ENCODE data around the gene CYP4F2. TPM values are rescaled to one million over a fixed set of nuclear protein-coding genes. Genes with fewer than 3 reads are reported as not detected.

The CYP4F2 gene
- total and polyA plus RNA-seq, 2 of the 8 experiments (the other 6 are each of a cell fraction or from before 2014, with no cell fraction given): not detected

- no peak overlapping the region for H2BK12ac ChIP-seq (ENCODE audit: low read depth, low read length)
- 84% methylated on average over 9 of the region's 9 CpGs; no CpG with 5 or more reads in 1 of the 2 experiments for WGBS, 2 experiments (ENCODE audit: extremely low coverage in 1 of 2, insufficient coverage in 1 of 2, insufficient read length in 1 of 2, insufficient replicate concordance in 2 of 2, low coverage in 1 of 2, low lambda C conversion rate in 2 of 2, missing lambda C conversion rate in 1 of 2)
- H4K91ac ChIP-seq (replicated peaks; ENCODE audit: insufficient read length, low read length): no peak overlapping the region
- no peak overlapping the region for H2BK20ac ChIP-seq (ENCODE audit: low read length)
- H2BK120ac ChIP-seq (replicated peaks; ENCODE audit: low read depth, low read length): no peak overlapping the region
- no peak for FAIRE-seq
- peaks cover 59 to 81% of the 10 kb centered on the region in 2 experiments for H3K9me3 ChIP-seq (ENCODE audit: insufficient read depth in 2 of 2, low read depth in 1 of 2, low read length in 1 of 2)
- H3K9ac ChIP-seq (replicated peaks in 1 of 4; ENCODE audit: extremely low read depth in 1 of 4, low read depth in 3 of 4, low read length in 3 of 4): no peak overlapping the region
- H4K8ac ChIP-seq (ENCODE audit: extremely low read depth, insufficient read depth, low read length): no peak overlapping the region
- no peak overlapping the region for H3K18ac ChIP-seq (ENCODE audit: extremely low read depth, low read length)
- H3K79me1 ChIP-seq (ENCODE audit: low read depth, low read length): no peaks in the 10 kb centered on the region
- no peak overlapping the region for H4K5ac ChIP-seq (ENCODE audit: insufficient read length, low read depth, low read length)
- POLR2A ChIA-PET (ENCODE audit: partially characterized antibody): no interaction called here
- no peaks in the 10 kb centered on the region for H3K79me2 ChIP-seq (ENCODE audit: control insufficient read depth in 1 of 2, insufficient read depth in 2 of 2, low read length in 2 of 2)
- H3K14ac ChIP-seq (ENCODE audit: insufficient read length): no peak overlapping the region
- H3K36me3 ChIP-seq (ENCODE audit: control insufficient read depth in 2 of 4, insufficient read depth in 4 of 4, low read length in 3 of 4): 0 out of 8 replicates have a peak, but pooled peaks cover 0 to 4% (median 0%) of the 10 kb centered on the region in 4 experiments
- H3K23ac ChIP-seq (ENCODE audit: insufficient read length): no peak overlapping the region
- no peak overlapping the region for H3K4me2 ChIP-seq (ENCODE audit: insufficient read depth in 1 of 2, low read depth in 2 of 2, low read length in 2 of 2)
- H3K56ac ChIP-seq (replicated peaks; ENCODE audit: insufficient read length, low read depth, low read length): no peak overlapping the region
- H3K4me3 ChIP-seq (ENCODE audit: extremely low read depth in 1 of 4, insufficient read depth in 2 of 4, low read depth in 3 of 4, low read length in 4 of 4): no peak overlapping the region
- H2BK5ac ChIP-seq (ENCODE audit: low read depth, low read length): no peak overlapping the region
- no peak overlapping the region for H2BK15ac ChIP-seq (ENCODE audit: low read length)
- H3K4ac ChIP-seq (replicated peaks; ENCODE audit: insufficient read length, low read depth, low read length): no peak overlapping the region
- TF ChIP-seq YY1 (IDR thresholded peaks at IDR 0.05; ENCODE audit: low read depth, low read length): no peak
- TF ChIP-seq CBX5 (IDR thresholded peaks at IDR 0.05; ENCODE audit: low read depth, low read length): no peak
- no peak for TF ChIP-seq NANOG (IDR thresholded peaks at IDR 0.05; ENCODE audit: insufficient read depth, low read depth, low read length, poor library complexity, severe bottlenecking)
- H3K4me1 ChIP-seq (replicated peaks in 1 of 4; ENCODE audit: control insufficient read depth in 3 of 4, insufficient read depth in 4 of 4, low read length in 3 of 4): no peaks in the 10 kb centered on the region
- H3K27me3 ChIP-seq (replicated peaks in 1 of 4; ENCODE audit: control insufficient read depth in 3 of 4, extremely low read depth in 1 of 4, insufficient read depth in 3 of 4, low read length in 3 of 4): no peaks in the 10 kb centered on the region
- no peaks in the 10 kb centered on the region for H4K20me1 ChIP-seq (replicated peaks in 1 of 2; ENCODE audit: control insufficient read depth in 1 of 2, insufficient read depth in 2 of 2, low read length in 2 of 2)
- no peak overlapping the region for H2AFZ ChIP-seq (ENCODE audit: low read length)
- H2AK5ac ChIP-seq (ENCODE audit: low read depth, low read length): no peak overlapping the region
- H3K23me2 ChIP-seq (ENCODE audit: low read depth, low read length): no peaks in the 10 kb centered on the region
- CTCF ChIA-PET (ENCODE audit: partially characterized antibody): no interaction called here
- H3K27ac ChIP-seq (ENCODE audit: low read depth, low read length): no peak overlapping the region
- DNase-seq (ENCODE audit: low read depth in 1 of 2, low spot score in 2 of 2): no peak
Measured at GRCh38 chr19:15837221-15837731, 60.6 kb downstream of the CYP4F2 start.

Data from H1 (cell line).